HEK293T (cell line): ENCODE data around the gene GCDH.
A peak's percentile ranks its signal among the peaks of the same experiment; 100 is the strongest.

Source experiments
- CTCF ChIA-PET: fragments of 350-600 bp; formaldehyde crosslinking; extraction: SDS; loops from one replicate; lab custom pipeline; 2021; ENCODE audit warnings: antibody characterized with exemption, inconsistent platforms; lab: Yijun Ruan, JAX
- POLR2A ChIA-PET: fragments of 350-600 bp; formaldehyde crosslinking; extraction: SDS; loops from one replicate; lab custom pipeline; 2020; ENCODE audit warnings: antibody characterized with exemption, inconsistent platforms; lab: Yijun Ruan, JAX
- DNase-seq: peaks from one replicate; pipeline ENCODE4 v3.0.0; 2012; ENCODE audit warnings: mixed read lengths; ENCODE audit errors: extremely low spot score
- ARNT ChIP-seq: fragments of 450-650 bp; IDR thresholded peaks from 2 replicates; pipeline ENCODE4 v1.6.1; 2017; ENCODE audit warnings: mild to moderate bottlenecking
- BHLHE40 ChIP-seq: fragments of 450-650 bp; IDR thresholded peaks from 2 replicates; pipeline ENCODE4 v1.6.1; 2016; ENCODE audit warnings: mild to moderate bottlenecking, moderate library complexity, borderline replicate concordance
- CTBP1 ChIP-seq: fragments of 450-650 bp; IDR thresholded peaks from 2 replicates; pipeline ENCODE4 v1.6.1; 2016; ENCODE audit warnings: borderline replicate concordance
- ELF4 ChIP-seq: fragments of 450-650 bp; IDR thresholded peaks from 2 replicates; pipeline ENCODE4 v1.6.1; 2017; ENCODE audit warnings: antibody characterized with exemption
- FOXA1 ChIP-seq: fragments of 450-650 bp; IDR thresholded peaks from 2 replicates; pipeline ENCODE4 v1.6.1; 2016; ENCODE audit warnings: mild to moderate bottlenecking
- FOXK2 ChIP-seq: fragments of 450-650 bp; IDR thresholded peaks from 2 replicates; pipeline ENCODE4 v1.6.1; 2016; ENCODE audit warnings: mild to moderate bottlenecking
- FOXM1 ChIP-seq: fragments of 450-650 bp; IDR thresholded peaks from 2 replicates; pipeline ENCODE4 v1.6.1; 2017; ENCODE audit warnings: mild to moderate bottlenecking, borderline replicate concordance
- HDGF ChIP-seq: fragments of 450-650 bp; IDR thresholded peaks from 2 replicates; pipeline ENCODE4 v1.6.1; 2017; ENCODE audit warnings: antibody characterized with exemption, borderline replicate concordance
- L3MBTL2 ChIP-seq: fragments of 450-650 bp; conservative IDR thresholded peaks from 2 replicates; pipeline ENCODE4 v1.6.1; 2016; ENCODE audit warnings: mild to moderate bottlenecking
- LEF1 ChIP-seq: fragments of 450-650 bp; IDR thresholded peaks from 2 replicates; pipeline ENCODE4 v1.6.1; 2017; ENCODE audit warnings: mild to moderate bottlenecking, borderline replicate concordance
- NFRKB ChIP-seq: fragments of 450-650 bp; IDR thresholded peaks from 2 replicates; pipeline ENCODE4 v1.6.1; 2016; ENCODE audit warnings: mild to moderate bottlenecking, moderate library complexity
- SP1 ChIP-seq: fragments of 450-650 bp; IDR thresholded peaks from 2 replicates; pipeline ENCODE4 v1.6.1; 2017
- SUZ12 ChIP-seq: fragments of 450-650 bp; IDR thresholded peaks from 2 replicates; pipeline ENCODE4 v1.6.1; 2016; ENCODE audit warnings: mild to moderate bottlenecking
- TARDBP ChIP-seq: fragments of 450-650 bp; IDR thresholded peaks from 2 replicates; pipeline ENCODE4 v1.6.1; 2016
- ZNF384 ChIP-seq: fragments of 450-650 bp; IDR thresholded peaks from 2 replicates; pipeline ENCODE4 v1.6.1; 2016
- TF ChIP-seq, protein P1 (sequence below): fragments of 450-650 bp; IDR thresholded peaks from 2 replicates; pipeline ENCODE4 v1.6.1; 2016

The GCDH gene

DNA sequence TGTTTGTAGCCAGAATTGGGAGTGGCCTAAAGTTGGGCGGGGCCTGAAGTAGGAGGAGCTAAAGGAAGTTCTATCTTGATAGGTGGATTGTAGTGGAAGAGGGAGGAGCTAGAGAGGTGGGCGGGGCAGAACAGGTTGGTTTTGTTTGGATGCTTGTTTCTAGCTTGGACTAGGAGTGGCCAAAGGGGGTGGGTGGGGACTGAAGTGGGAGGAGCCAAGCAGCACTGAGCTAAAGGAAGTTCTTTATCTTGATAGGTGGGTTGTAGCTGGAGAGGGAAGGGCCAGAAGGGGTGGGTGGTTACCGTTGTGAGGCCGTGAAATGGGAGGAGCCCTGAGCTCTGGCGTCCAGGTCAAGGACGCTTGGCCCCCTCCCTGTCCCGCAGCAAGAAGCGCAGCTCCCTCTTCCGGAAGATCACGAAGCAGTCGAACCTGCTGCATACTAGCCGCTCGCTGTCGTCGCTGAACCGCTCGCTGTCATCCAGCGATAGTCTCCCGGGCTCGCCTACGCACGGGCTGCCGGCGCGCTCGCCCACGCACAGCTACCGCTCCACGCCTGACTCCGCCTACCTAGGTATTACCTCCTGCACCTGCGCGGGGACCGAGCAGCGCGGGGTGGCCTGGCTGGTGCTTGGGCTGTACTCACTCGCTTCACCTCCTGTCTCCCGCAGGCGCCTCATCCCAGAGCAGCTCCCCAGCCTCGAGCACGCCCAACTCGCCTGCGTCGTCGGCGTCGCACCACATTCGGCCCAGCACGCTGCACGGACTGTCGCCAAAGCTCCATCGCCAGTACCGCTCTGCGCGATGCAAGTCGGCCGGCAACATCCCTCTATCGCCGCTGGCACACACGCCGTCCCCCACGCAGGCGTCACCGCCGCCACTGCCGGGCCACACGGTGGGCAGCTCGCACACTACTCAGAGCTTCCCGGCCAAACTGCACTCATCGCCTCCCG is 17.7 kb upstream of the GCDH start:
- ChIA-PET POLR2A (interaction anchor here (0.7 to 2.0 kb wide), 3 partner anchors 8 to 192 kb away, joined by 3 to 10 read pairs (median 4); partner anchors contain the start of genes DNASE2 and GCDH), CTCF (no interaction called here)
- DNase-seq = peak; percentile 66
- TF ChIP-seq BHLHE40 = no peak
- TF ChIP-seq ZNF384 = no peak
- no peak for TF ChIP-seq SUZ12
- no peak for TF ChIP-seq L3MBTL2
- TF ChIP-seq NFRKB = no peak
- no peak for TF ChIP-seq FOXM1
- peak; percentile 31; the same call in 1 of the 2 replicates for TF ChIP-seq SP1

DNA sequence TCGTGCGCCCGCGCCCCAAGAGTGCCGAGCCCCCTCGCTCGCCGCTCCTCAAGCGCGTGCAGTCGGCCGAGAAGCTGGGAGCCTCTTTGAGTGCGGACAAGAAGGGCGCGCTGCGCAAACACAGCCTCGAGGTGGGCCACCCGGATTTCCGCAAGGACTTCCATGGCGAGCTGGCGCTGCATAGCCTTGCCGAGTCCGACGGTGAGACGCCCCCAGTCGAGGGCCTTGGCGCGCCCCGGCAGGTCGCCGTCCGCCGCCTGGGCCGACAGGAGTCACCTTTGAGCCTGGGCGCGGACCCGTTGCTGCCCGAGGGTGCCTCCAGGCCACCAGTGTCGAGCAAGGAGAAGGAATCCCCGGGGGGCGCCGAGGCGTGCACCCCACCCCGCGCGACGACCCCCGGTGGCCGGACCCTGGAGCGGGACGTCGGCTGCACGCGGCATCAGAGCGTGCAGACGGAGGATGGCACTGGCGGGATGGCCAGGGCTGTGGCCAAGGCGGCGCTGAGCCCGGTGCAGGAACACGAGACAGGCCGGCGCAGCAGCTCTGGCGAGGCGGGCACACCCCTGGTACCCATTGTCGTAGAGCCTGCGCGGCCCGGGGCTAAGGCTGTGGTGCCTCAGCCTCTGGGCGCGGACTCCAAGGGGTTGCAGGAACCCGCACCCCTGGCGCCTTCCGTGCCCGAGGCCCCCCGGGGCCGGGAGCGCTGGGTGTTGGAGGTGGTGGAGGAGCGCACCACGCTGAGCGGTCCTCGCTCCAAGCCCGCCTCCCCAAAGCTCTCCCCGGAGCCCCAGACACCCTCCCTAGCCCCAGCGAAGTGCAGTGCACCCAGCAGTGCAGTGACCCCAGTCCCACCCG is 16.8 kb upstream of the GCDH start:
- CTCF ChIA-PET = no interaction called here
- POLR2A ChIA-PET = interaction anchor here (2.0 kb wide), 1 partner anchor 7 kb away, joined by 10 read pairs; the partner anchor contains the start of gene DNASE2
- TF ChIP-seq FOXM1 (no peak), TARDBP (no peak), LEF1 (no peak), HDGF (no peak), ELF4 (no peak), FOXA1 (no peak)
- TF ChIP-seq, protein P1, sequence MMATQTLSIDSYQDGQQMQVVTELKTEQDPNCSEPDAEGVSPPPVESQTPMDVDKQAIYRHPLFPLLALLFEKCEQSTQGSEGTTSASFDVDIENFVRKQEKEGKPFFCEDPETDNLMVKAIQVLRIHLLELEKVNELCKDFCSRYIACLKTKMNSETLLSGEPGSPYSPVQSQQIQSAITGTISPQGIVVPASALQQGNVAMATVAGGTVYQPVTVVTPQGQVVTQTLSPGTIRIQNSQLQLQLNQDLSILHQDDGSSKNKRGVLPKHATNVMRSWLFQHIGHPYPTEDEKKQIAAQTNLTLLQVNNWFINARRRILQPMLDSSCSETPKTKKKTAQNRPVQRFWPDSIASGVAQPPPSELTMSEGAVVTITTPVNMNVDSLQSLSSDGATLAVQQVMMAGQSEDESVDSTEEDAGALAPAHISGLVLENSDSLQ = no peak
- DNase-seq = no peak

DNA sequence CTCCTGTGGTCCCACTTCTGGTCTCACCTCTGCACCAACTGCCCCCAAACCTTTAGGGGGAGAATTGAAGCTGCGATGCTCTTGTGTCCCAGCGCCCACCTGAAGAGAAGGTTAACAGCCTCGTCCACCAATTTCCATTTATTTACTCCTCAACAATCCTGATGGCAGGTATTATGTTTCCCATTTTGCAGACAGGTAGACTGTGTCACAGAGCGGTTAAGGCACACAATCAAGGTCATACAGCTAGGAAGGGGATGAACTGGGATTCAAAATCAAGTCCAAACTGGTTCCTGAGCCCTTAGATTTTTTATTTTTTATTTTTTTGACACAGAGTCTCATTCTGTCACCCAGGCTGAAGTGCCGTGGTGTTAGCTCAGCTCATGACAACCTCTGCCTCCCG is 15.9 kb upstream of the GCDH start:
- DNase-seq = no peak
- CTCF ChIA-PET = interaction anchor here (0.7 kb wide), 1 partner anchor 38 kb away, joined by 4 read pairs; no protein-coding TSS in a partner anchor
- POLR2A ChIA-PET = no interaction called here
- TF ChIP-seq FOXK2 = no peak
- TF ChIP-seq FOXA1 = no peak
- TF ChIP-seq HDGF = no peak
- TF ChIP-seq, protein P1 = no peak
- TF ChIP-seq CTBP1 = no peak
- no peak for TF ChIP-seq ELF4
- no peak for TF ChIP-seq NFRKB
- TF ChIP-seq SUZ12 = no peak
- no peak for TF ChIP-seq BHLHE40
- no peak for TF ChIP-seq ZNF384
- TF ChIP-seq TARDBP = no peak

DNA sequence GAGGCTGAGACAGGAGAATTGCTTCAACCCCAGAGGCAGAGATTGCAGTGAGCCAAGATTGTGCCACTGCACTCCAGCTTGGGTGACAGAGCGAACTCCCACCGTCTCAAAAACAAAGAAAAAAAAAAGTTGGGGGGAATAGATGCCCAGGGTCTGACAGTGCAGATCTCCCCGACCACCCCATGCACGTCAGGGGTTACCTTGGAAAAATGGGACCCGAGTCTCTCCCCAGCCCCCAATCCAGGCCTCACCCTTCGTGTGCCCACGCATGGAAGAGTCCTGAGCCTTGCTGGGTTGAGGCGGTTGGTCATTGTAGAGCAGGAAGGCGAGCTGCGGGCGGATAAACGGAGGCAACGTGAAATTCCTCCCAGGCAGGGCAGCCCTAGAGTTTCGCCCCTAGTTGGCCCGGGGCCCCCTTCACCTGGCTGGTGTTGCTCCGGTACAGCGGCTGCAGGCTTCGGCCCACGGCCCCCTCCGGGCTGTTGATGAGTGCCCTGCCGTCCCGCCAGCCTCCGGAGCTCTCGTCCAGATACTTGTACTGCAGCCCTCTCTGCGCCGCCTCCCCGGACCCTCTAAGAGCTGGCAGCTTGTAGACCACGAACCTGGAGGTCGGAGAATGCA is 10.3 kb upstream of the GCDH start:
- peak; percentile 21 for DNase-seq
- CTCF ChIA-PET = no interaction called here

DNA sequence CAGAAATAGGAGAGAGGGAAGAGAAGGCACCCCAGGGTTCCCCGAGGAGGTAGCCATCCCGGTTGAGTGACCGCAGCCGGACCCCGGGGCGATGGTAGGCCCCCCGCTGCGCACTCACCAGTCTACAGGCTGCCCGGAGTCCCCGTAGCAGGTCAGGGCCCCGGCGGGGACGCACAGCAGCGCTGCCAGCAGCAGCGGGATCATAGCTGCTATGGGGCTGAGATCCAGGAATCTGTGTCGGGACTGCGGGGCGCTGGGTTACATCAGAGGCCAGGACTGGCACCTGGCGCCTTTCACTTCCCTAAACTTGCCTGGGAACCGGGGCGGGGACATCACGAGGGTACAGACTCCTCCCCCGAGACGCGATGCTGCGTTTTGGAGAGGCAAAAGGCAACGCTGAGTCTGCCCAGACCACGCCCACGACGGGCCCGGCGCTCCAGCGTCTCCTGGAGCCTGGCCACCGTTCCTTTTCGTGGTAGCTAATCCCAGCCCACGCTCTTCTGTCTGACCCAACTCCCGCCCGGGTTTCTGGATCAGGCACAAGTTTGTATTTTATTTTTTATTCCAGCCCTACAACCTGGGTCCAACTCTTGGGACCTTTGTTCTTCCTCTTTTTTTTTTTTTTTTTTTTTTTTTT is 9.7 kb upstream of the GCDH start, which contains the start of gene DNASE2:
Gene DNASE2, minus strand, starts transcription at position 278 of the 637 bp plus-strand sequence. Its CDS starts 74 bp downstream, at position 204.
- ChIA-PET CTCF (interaction anchor here (0.6 to 1.4 kb wide), 2 partner anchors 33 to 299 kb away, joined by 3 to 6 read pairs; no protein-coding TSS in a partner anchor), POLR2A (interaction anchor here (0.7 to 3.5 kb wide), 10 partner anchors 8 to 90 kb away, joined by 3 to 26 read pairs (median 4); partner anchors contain the start of genes CALR, FARSA, GCDH and JUNB)
- TF ChIP-seq ZNF384 (no peak), TARDBP (no peak), SP1 (no peak), BHLHE40 (no peak), NFRKB (no peak), FOXA1 (no peak), FOXK2 (no peak), ARNT (no peak), HDGF (no peak), LEF1 (no peak), FOXM1 (no peak), CTBP1 (no peak), SUZ12 (no peak), L3MBTL2 (no peak; the same call in 1 of the 2 replicates), ELF4 (no peak)
- TF ChIP-seq, protein P1 = no peak
- DNase-seq = peak; percentile 94

More for the DNA sequence above, 10.3 kb upstream of the GCDH start:
- TF ChIP-seq SP1 = no peak
- no peak for TF ChIP-seq TARDBP
- TF ChIP-seq NFRKB = no peak
- TF ChIP-seq HDGF = no peak
- no peak for TF ChIP-seq LEF1
- TF ChIP-seq BHLHE40 = no peak
- no peak for TF ChIP-seq ZNF384
- POLR2A ChIA-PET = interaction anchor here (0.7 to 3.5 kb wide), 12 partner anchors 7 to 89 kb away, joined by 3 to 26 read pairs (median 4); partner anchors contain the start of genes CALR, FARSA, GCDH and JUNB
